Fibroblast of skin of right biceps (primary cell): ENCODE measurements around the gene MOGAT1.
A peak's percentile ranks its signal among the peaks of the same experiment; 100 is the strongest.
"Not testable (repeated sequence)": the region's sequence is repeated elsewhere in the genome, so short reads cannot be mapped to it uniquely, and the experiment has no call there.

Source experiments
- DNase-seq: peaks from one replicate; pipeline ENCODE4 v3.0.0-alpha.2; 2013

MOGAT1 gene

DNA sequence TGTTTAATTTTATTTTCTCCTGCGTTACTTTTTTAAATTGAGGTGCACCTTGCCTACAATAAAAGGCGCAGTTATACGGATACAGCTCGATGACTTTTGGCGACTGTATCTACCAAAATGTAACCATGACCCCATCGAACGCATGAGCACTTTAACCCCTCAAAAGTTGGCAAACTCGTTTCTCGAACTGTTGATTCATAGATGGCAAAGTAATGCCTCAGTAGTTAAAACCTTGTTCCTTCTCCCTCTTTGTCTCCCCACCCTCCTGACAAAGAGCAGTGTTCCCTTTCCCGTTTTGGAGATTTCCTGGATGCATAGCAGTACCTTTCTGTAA lies 577 bp downstream of the MOGAT1 start:
- DNase-seq = no peak

DNA sequence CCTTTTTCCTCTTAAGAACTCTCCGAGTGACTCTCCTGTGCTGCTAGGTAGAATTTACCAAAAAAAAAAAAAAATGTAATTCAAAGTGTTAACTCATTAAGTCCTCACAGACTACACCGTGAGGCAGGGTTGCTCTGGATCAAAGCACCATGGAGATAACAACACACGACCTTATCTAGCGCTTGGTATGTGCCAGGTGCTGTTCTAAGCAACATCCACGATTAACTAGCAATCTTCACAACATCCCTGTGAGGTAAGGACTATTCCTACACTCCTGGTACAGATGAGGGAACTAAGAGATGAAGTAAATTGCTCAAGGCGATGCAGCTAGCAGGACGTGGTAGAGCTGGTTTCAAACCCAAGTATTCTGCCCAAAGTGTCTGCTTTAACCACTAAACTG lies 1.8 kb downstream of the MOGAT1 start:
- no peak for DNase-seq

DNA sequence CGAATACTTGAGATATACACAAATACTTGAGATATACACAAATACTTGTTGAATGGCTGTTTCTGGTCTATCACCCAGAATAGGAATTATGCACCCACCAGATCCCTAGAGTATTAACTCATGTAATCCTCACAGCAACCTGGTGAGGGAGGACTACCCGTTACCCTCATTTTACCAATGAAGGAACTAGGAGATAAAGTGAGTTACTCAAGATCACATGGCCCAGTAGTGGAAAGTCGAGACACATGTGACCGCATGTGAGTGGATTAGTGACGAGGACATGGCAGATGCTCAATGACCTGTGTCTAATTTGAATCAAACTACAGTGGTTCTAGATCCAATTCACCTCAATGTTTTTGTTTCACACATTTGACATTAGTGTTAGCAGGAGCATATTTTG lies 2.4 kb downstream of the MOGAT1 start:
- no peak for DNase-seq

- no peak for DNase-seq
Measured at GRCh38 chr2:222677981-222678380, 6.5 kb downstream of the MOGAT1 start.

GRCh38 chr2:222683805-222684204 lies 12.3 kb downstream of the MOGAT1 start:
- no peak for DNase-seq

DNA sequence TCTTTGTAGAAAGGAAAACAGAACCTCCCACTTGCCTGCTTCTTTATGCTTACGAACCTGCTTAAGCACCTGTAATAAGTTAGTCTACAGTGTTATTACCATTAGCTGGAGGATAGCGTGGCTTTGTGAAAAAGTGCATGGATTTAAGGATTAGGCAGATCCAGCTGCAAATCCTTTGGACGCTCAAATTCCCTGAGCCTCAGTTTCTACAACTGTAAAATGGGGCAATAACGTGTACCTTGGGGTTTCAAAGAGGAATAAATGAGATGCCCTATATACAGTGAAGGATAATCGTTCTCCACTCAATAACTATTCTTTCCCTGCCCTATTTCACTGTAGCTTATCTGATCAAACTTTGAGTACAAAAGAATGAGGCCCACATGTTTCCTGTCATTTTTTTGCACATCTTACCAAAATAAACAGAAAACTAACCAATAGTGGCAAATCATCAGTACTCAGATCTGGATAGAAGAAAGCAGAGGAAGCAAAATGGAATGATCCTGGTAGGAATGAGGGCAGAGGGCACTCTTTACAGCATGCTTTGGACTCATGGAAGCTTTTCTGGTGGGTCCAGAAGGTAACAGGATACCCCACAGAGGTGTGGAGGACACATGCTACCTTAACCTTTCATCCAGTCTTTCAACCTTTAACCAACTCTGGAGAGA lies 14.8 kb downstream of the MOGAT1 start:
- no peak for DNase-seq

- DNase-seq = no peak
Measured at GRCh38 chr2:222688917-222689316, 17.5 kb downstream of the MOGAT1 start.

GRCh38 chr2:222689322-222689721 lies 17.9 kb downstream of the MOGAT1 start:
- no peak for DNase-seq

- DNase-seq = peak; percentile 74
Measured at GRCh38 chr2:222690564-222691200, 19.2 kb downstream of the MOGAT1 start.

DNA sequence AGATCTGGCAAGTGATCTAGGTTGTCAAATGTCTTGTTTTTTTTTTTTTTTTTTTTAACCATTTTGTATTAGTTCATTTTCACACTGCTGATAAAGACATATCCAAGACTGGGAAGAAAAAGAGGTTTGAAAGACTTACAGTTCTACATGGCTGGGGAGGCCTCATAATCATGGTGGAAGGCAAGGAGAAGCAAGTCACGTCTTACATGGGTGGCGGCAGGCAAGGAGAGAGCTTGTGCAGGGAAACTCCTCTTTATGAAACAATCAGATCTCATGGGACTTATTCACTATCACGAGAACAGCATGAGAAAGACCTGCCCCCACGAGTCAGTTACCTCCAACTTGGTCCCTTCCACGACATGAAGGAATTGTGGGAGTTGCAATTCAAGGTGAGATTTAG lies 22.0 kb downstream of the MOGAT1 start:
- DNase-seq = not testable (repeated sequence)

DNA sequence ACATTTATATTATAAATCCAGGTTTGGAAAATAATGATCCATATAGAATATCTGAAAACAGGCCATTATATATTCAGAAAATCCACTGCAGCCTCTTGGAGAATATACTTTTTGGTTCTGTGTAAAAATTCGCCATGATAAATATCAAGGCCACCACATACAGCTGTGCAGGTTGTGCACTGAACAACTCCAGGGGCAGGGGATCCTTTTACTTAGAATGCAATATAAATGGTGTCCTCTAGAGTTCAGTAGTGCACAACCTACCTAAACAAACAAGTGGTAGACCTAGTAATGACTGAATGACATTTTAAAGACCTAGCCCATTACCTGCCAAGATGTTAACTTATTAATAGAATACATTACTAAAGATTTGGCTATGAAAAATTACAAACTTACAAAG lies 22.4 kb downstream of the MOGAT1 start:
- DNase-seq = no peak

- no peak for DNase-seq
Measured at GRCh38 chr2:222698276-222698675, 26.8 kb downstream of the MOGAT1 start.

- no peak for DNase-seq
Measured at GRCh38 chr2:222701233-222701632, 29.8 kb downstream of the MOGAT1 start.

DNA sequence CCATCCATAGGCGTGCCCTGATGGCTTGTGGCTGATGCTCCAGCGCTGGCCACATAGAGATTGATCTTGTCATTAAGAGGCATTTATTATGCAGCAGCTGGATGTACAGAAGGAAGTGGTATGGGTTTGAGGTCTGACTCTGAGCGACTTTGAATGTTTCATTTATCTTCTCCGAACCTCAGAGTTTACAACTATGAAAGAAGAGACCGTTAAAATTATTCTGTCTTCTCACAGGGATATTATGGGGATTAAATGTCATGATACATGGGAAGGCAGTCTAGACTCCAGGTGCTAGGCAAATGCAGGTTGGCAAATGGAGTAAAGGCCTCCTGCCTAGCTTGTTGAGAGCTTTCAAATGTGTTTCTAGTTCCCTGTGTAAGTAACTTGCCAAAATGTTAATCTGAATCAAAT lies 30.3 kb downstream of the MOGAT1 start:
- DNase-seq = no peak

GRCh38 chr2:222703091-222703490 lies 31.6 kb downstream of the MOGAT1 start:
- DNase-seq = no peak

GRCh38 chr2:222703886-222704285 lies 32.4 kb downstream of the MOGAT1 start:
- no peak for DNase-seq

DNA sequence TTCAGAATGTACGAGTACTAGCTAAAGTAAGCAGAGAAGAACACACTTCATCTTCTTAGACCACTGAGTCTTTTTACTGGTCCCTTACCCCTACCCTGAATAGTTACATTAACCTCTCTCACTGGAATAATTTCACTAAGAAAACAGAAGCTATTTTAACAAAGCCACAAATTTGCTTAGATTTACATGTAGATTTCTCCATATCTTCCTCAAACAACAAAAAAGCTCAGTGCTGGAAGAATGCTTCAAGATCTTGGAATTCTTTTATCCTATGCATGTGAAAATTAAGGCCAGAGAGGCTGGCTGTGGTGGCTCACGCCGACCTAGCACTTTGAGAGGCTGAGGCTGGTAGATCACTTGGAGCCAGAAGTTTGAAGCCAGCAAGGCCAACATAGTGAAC lies 35.2 kb downstream of the MOGAT1 start:
- DNase-seq = peak; percentile 43

DNA sequence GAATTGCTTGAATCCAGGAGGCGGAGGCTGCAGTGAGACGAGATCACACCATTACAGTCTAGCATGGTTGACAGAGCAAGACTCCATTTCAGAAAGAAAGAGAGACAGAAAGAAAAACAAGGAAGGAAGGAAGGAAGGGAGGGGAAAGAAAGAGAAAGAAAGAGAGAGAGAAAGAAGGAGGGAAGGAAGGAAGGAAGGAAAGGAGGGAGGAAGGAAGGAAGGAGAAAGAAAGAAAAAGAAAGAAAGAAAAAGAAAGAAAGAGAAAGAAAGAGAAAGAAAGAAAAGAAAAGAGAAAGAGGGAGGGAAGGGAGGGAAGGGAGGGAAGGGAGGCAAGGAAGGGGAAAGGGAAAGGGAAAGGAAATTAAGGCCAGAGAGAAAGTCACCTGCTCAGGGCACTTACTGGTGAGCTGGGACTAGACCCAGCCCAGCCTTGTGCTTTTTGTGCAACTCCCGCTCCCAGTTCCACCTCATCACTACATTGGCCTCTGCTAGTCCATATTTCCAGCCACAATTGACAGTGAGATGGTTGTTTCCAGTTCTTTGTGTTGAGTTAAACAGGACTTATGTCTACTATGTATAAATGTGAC lies 35.7 kb downstream of the MOGAT1 start:
- no peak for DNase-seq

- DNase-seq = peak; percentile 91
Measured at GRCh38 chr2:222707689-222708273, 36.3 kb downstream of the MOGAT1 start.

GRCh38 chr2:222708274-222708710 lies 36.8 kb downstream of the MOGAT1 start:
- DNase-seq = peak; percentile 75

GRCh38 chr2:222709191-222709891 lies 37.9 kb downstream of the MOGAT1 start:
- peak; percentile 98 for DNase-seq

DNA sequence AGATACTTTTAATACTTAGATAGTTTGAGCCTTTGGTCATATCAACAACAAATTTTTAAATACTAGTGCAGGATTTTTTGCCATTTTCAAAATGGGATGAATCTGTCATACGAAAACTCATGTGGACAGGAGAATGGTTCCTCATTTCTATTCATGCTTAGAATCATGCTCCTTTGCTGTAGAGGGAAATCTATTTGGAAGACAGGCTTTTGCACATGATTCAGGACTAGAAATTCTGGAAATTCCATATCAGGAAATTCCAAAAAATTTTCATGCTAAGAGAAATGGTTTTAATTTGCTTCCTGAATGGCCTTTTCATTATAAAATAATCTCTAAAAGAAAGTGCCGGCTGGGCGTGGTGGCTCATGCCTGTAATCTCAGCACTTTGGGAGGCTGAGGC lies 39.3 kb downstream of the MOGAT1 start:
- DNase-seq = no peak

- no peak for DNase-seq
Measured at GRCh38 chr2:222711315-222711940, 40.0 kb downstream of the MOGAT1 start.
